Endometrial microvascular endothelial cells (primary cell): ENCODE data around the gene KDM5A. TPM values are rescaled to one million over a fixed set of nuclear protein-coding genes. Genes with fewer than 3 reads are reported as not detected.
"Not testable (repeated sequence)": the region's sequence is repeated elsewhere in the genome, so short reads cannot be mapped to it uniquely, and the experiment has no call there.

Source experiments
- in situ Hi-C: cut with HindIII; loops from 2 replicates; pipeline ENCODE4 v1.10.0; 2017; ENCODE audit warnings: low sequenced_read_pairs, low pct_unique_long_range_greater_than_20kb; ENCODE audit errors: inconsistent ontology term
- total RNA-seq: library from RNA; depleted of rRNA; stranded (reverse); fragments of >200 nt; gene quantifications from one replicate; pipeline ENCODE4 v1.2.3, GENCODE V29; 2015; ENCODE audit errors: inconsistent ontology term

KDM5A gene
- total RNA-seq, 1 donor from 2014 or later: 46.1 TPM

- in situ Hi-C loops: not testable (repeated sequence)
These were observed 46.1 kb downstream of the KDM5A start for GRCh38 chr12:343036-343435.

GRCh38 chr12:337039-337438 is 52.1 kb downstream of the KDM5A start:
- in situ Hi-C loops: no loop called here

- in situ Hi-C loops: no loop called here
These were observed 55.0 kb downstream of the KDM5A start for GRCh38 chr12:334125-334524.

- in situ Hi-C loops: no loop called here
These were observed 56.4 kb downstream of the KDM5A start for GRCh38 chr12:332581-333205.

- in situ Hi-C loops: no loop called here
These were observed 57.8 kb downstream of the KDM5A start for GRCh38 chr12:331287-331686.

- in situ Hi-C loops: no loop called here
These were observed 63.2 kb downstream of the KDM5A start for GRCh38 chr12:325906-326305.

GRCh38 chr12:323507-323906 is 65.6 kb downstream of the KDM5A start:
- in situ Hi-C loops: no loop called here

- in situ Hi-C loops: no loop called here
These were observed 67.4 kb downstream of the KDM5A start for GRCh38 chr12:321606-322326.

GRCh38 chr12:318759-319515 is 70.2 kb downstream of the KDM5A start:
- in situ Hi-C loops: no loop called here

GRCh38 chr12:308511-308910 is 80.6 kb downstream of the KDM5A start:
- in situ Hi-C loops: no loop called here

GRCh38 chr12:307406-307805 is 81.7 kb downstream of the KDM5A start:
- in situ Hi-C loops: no loop called here

- in situ Hi-C loops: no loop called here
These were observed 84.3 kb downstream of the KDM5A start for GRCh38 chr12:304805-305204.

- in situ Hi-C loops: not testable (repeated sequence)
These were observed 86.4 kb downstream of the KDM5A start for GRCh38 chr12:302766-303165.

- in situ Hi-C loops: not testable (repeated sequence)
These were observed 89.0 kb downstream of the KDM5A start for GRCh38 chr12:300166-300565.

- in situ Hi-C loops: not testable (repeated sequence)
These were observed 89.6 kb downstream of the KDM5A start for GRCh38 chr12:299511-299910.

GRCh38 chr12:298059-298458 is 91.1 kb downstream of the KDM5A start:
- in situ Hi-C loops: not testable (repeated sequence)

GRCh38 chr12:295132-295531 is 94.0 kb downstream of the KDM5A start:
- in situ Hi-C loops: no loop called here

GRCh38 chr12:293199-293598 is 95.9 kb downstream of the KDM5A start:
- in situ Hi-C loops: no loop called here

- in situ Hi-C loops: no loop called here
These were observed 96.9 kb downstream of the KDM5A start for GRCh38 chr12:292186-292585.

GRCh38 chr12:291153-291723 is 97.9 kb downstream of the KDM5A start:
- in situ Hi-C loops: no loop called here
